ENCODE results near the gene UBR4.

Gene UBR4

DNA sequence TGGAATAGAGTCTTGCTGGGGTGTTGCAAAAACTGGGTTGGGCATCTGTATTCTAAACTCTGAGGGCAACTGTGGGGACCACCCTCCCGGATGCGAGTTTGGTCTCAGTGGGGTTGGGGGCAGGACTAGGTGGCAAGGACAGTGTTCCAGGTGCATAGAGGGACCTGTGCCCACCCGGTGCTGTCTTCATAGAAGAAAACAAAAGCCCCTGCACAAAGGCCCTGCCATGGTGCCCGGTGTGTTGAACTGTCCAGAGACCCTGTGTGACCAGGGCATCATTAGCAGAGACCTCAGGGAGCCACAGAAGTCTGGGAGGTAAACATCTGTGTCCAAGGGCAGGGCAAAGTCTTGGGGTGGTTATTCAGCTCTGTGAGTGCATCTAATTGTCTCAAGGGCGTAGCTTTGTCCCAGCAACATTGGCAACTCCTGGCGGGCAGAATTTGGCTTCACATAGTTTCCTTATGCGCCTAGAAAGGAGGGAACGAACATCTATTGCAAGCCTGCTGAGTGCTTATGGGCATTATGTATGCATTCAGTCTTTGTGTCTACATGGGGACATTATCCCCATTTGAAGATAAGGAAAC lies 181.4 kb downstream of the UBR4 start:
- TF ChIP-seq, protein P1, sequence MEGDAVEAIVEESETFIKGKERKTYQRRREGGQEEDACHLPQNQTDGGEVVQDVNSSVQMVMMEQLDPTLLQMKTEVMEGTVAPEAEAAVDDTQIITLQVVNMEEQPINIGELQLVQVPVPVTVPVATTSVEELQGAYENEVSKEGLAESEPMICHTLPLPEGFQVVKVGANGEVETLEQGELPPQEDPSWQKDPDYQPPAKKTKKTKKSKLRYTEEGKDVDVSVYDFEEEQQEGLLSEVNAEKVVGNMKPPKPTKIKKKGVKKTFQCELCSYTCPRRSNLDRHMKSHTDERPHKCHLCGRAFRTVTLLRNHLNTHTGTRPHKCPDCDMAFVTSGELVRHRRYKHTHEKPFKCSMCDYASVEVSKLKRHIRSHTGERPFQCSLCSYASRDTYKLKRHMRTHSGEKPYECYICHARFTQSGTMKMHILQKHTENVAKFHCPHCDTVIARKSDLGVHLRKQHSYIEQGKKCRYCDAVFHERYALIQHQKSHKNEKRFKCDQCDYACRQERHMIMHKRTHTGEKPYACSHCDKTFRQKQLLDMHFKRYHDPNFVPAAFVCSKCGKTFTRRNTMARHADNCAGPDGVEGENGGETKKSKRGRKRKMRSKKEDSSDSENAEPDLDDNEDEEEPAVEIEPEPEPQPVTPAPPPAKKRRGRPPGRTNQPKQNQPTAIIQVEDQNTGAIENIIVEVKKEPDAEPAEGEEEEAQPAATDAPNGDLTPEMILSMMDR (IDR thresholded peaks at IDR 0.05) = no peak
- Histone ChIP-seq H3K4me3 (ENCODE audit: low read depth in 1 of 2, low read length in 1 of 2) (no peak overlapping the region), H3K27ac (no peak overlapping the region), H3K36me3 (no peaks in the 10 kb centered on the region), H3K9me3 (no peaks in the 10 kb centered on the region), H3K4me1 (ENCODE audit: control insufficient read depth in 1 of 2, insufficient read depth in 1 of 2, low read depth in 1 of 2, low read length in 1 of 2) (no peaks in the 10 kb centered on the region), H3K27me3 (peaks cover 68% of the 10 kb centered on the region)

DNA sequence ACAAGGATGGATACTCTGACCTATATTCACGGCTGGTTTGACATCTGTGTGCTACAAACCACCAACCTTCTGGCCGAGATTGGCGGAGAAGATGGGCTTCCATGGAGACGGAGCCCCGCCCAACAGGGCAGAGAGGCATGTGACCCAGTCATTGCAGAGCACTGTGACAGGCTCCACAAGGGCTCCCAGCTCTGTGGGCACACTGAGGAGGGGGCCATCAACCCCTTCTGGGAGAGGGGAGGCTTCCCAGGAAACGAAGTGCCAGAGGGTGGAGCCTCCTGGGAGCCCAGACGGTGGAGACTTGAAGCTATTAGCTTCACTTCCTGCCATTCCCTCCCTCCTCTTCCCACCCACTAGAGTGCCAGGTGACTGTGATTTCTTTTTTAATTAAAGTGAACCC lies 182.0 kb downstream of the UBR4 start:
- TF ChIP-seq, protein P1 (IDR thresholded peaks at IDR 0.05) = no peak
- H3K27ac ChIP-seq = no peak overlapping the region
- no peak overlapping the region for H3K4me3 ChIP-seq (ENCODE audit: low read depth in 1 of 2, low read length in 1 of 2)
- H3K36me3 ChIP-seq = no peaks in the 10 kb centered on the region
- no peaks in the 10 kb centered on the region for H3K4me1 ChIP-seq (ENCODE audit: control insufficient read depth in 1 of 2, insufficient read depth in 1 of 2, low read depth in 1 of 2, low read length in 1 of 2)
- H3K9me3 ChIP-seq = no peaks in the 10 kb centered on the region
- peaks cover 73% of the 10 kb centered on the region for H3K27me3 ChIP-seq

Data from neutrophil (primary cell).